ENCODE data around the gene HSD17B2. TPM values are rescaled to one million over a fixed set of nuclear protein-coding genes. Genes with fewer than 3 reads are reported as not detected.

The HSD17B2 gene
- total and polyA plus RNA-seq, 9 donors: 0.15 to 2.9 (median 0.56) TPM

DNA sequence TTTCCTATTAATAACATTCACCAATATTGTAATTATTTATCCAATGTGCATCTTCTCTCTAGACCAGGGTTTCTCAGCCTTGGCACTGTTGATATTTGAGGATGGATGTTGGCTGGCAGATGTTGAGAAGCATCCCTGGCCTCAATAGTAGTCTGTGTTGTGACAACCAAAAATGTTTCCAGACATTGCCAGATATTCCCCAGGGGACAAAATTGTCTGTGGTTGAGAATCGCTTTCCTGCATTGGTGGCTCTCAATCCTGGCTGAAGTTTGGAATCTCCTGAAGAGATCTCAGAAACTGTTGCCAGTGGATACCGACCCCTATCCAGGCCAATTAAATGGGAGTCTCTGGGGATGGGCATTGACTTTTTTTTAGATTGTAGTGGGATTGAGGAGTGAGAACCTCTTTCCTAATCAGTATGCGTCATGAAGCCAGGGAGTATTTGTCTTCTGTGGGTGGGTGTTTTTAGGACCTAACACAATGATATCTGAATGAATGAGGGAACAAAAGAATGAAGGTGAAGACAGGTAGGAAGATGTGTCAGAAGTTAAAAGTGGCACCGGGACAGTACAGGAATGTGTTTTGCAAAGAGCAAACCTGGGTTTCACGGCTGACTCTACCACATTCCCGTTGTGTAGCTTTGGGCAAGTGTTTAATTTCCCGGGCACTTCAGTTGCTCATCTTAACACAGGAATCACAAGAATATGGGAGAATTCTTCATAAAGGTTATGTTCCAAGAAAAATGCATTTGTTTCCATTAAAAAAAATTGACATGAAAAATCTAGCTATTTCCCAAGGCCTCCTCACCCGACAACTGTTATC, 24.3 kb downstream of the HSD17B2 start:
- 71% methylated on average over 5 of the region's 8 CpGs for WGBS (ENCODE audit: insufficient coverage)
- DNase-seq: no peak
- Histone ChIP-seq H3K36me3 (ENCODE audit: control insufficient read depth, insufficient read depth, low read length) (no peaks in the 10 kb centered on the region), H3K27me3 (ENCODE audit: control insufficient read depth, insufficient read depth, low read length) (peaks cover 4% of the 10 kb centered on the region), H3K9me3 (replicated peaks; ENCODE audit: control insufficient read depth, low read depth, low read length) (no peaks in the 10 kb centered on the region), H3K27ac (ENCODE audit: low read length) (no peak overlapping the region), H3K4me3 (ENCODE audit: low read length) (no peak overlapping the region), H3K4me1 (ENCODE audit: control insufficient read depth, insufficient read depth, low read length) (no peaks in the 10 kb centered on the region)

DNA sequence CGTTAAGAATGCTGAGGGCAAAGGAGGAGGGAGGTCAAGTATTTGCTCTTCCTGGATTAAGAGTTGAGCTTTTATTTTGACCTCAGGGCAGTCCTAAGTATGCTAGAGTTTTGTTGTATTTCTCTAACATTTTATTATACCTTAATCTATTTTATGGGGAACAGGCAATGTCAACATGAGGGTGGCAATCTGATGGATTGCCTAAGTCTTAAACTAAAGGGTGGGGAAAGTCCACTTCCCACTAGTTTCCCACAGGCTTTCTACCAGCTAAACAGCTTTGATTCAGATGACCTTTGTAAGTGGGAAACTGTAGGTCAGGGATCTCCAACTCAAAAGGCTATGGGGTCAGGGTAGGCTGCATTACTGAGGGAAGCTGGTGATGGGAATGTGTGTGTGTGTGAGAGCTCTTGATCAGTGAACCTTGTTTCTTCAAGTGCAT, 24.9 kb downstream of the HSD17B2 start:
- Histone ChIP-seq H3K27me3 (ENCODE audit: control insufficient read depth, insufficient read depth, low read length) (peaks cover 4% of the 10 kb centered on the region), H3K4me3 (ENCODE audit: low read length) (no peak overlapping the region), H3K9me3 (replicated peaks; ENCODE audit: control insufficient read depth, low read depth, low read length) (no peaks in the 10 kb centered on the region), H3K36me3 (ENCODE audit: control insufficient read depth, insufficient read depth, low read length) (no peaks in the 10 kb centered on the region), H3K27ac (ENCODE audit: low read length) (no peak overlapping the region), H3K4me1 (ENCODE audit: control insufficient read depth, insufficient read depth, low read length) (no peaks in the 10 kb centered on the region)
- WGBS (ENCODE audit: insufficient coverage): no CpG with 5 or more reads among the region's 1 CpG
- no peak for DNase-seq

GRCh38 chr16:82061861-82062525, 26.9 kb downstream of the HSD17B2 start:
- H3K9me3 ChIP-seq (replicated peaks; ENCODE audit: control insufficient read depth, low read depth, low read length): no peaks in the 10 kb centered on the region
- H3K27ac ChIP-seq (ENCODE audit: low read length): no peak overlapping the region
- no peak for DNase-seq
- no peaks in the 10 kb centered on the region for H3K4me1 ChIP-seq (ENCODE audit: control insufficient read depth, insufficient read depth, low read length)
- H3K36me3 ChIP-seq (ENCODE audit: control insufficient read depth, insufficient read depth, low read length): no peaks in the 10 kb centered on the region
- no peak overlapping the region for H3K4me3 ChIP-seq (ENCODE audit: low read length)
- peaks cover 4% of the 10 kb centered on the region for H3K27me3 ChIP-seq (ENCODE audit: control insufficient read depth, insufficient read depth, low read length)
- WGBS (ENCODE audit: insufficient coverage): 51% methylated on average over 4 of the region's 5 CpGs

DNA sequence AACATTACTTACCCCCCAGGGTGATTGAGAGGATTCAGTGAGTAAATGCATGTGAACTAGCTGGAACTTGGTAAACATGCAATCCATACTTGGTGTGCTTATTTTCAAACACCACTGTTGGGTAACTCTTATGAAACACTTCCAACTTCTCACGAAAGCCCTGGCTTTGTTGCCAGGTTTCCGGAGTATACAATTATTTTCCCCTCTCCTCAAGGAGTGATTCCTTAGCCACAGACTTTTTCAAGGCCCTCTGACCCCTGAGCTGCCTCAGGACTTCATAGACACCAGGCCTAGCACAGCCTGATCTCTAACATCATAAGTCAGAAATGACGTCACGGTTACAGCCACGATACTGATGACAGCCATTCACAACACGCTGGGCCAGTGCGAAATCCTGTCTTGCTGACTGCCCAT, 27.6 kb downstream of the HSD17B2 start:
- Histone ChIP-seq H3K27ac (ENCODE audit: low read length) (no peak overlapping the region), H3K36me3 (ENCODE audit: control insufficient read depth, insufficient read depth, low read length) (no peaks in the 10 kb centered on the region), H3K4me1 (ENCODE audit: control insufficient read depth, insufficient read depth, low read length) (no peaks in the 10 kb centered on the region), H3K9me3 (replicated peaks; ENCODE audit: control insufficient read depth, low read depth, low read length) (no peaks in the 10 kb centered on the region), H3K4me3 (ENCODE audit: low read length) (no peak overlapping the region), H3K27me3 (ENCODE audit: control insufficient read depth, insufficient read depth, low read length) (peaks cover 4% of the 10 kb centered on the region)
- WGBS (ENCODE audit: insufficient coverage): 72% methylated on average over 7 of the region's 7 CpGs
- no peak for DNase-seq

DNA sequence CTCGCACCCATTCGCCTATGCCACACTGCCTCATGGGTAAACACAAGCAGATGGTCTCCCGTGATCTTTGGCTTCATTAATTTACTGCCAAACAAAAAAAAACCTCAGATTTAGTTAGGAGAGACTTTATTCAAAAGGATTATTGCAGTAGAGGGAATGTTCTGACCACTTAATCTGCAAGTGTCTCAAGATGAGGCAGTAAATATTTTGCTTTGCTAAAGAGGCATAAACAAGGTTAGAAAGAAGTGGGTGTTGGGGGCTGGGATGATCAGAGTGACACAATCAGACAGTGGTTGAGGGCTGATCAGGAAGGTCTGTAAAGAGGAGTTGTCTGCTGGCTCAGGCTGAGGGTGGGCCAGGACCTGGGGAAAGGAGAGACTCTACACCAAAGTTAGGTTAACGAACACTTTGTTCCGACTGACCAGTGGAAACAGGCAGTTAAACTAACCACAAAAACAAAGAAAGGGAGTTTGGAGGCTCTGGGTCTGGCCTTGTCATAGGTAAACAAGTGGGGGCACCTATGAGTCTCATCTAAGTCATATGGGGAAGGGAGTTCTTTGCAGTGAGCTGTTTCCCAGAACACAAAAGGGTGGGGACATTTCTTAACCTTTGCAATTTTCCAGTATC, 28.5 kb downstream of the HSD17B2 start:
- no peak overlapping the region for H3K4me3 ChIP-seq (ENCODE audit: low read length)
- H3K36me3 ChIP-seq (ENCODE audit: control insufficient read depth, insufficient read depth, low read length): no peaks in the 10 kb centered on the region
- no peak for DNase-seq
- no peaks in the 10 kb centered on the region for H3K9me3 ChIP-seq (replicated peaks; ENCODE audit: control insufficient read depth, low read depth, low read length)
- peaks cover 4% of the 10 kb centered on the region for H3K27me3 ChIP-seq (ENCODE audit: control insufficient read depth, insufficient read depth, low read length)
- no peak overlapping the region for H3K27ac ChIP-seq (ENCODE audit: low read length)
- H3K4me1 ChIP-seq (ENCODE audit: control insufficient read depth, insufficient read depth, low read length): no peaks in the 10 kb centered on the region
- WGBS (ENCODE audit: insufficient coverage): no CpG with 5 or more reads among the region's 5 CpGs

DNA sequence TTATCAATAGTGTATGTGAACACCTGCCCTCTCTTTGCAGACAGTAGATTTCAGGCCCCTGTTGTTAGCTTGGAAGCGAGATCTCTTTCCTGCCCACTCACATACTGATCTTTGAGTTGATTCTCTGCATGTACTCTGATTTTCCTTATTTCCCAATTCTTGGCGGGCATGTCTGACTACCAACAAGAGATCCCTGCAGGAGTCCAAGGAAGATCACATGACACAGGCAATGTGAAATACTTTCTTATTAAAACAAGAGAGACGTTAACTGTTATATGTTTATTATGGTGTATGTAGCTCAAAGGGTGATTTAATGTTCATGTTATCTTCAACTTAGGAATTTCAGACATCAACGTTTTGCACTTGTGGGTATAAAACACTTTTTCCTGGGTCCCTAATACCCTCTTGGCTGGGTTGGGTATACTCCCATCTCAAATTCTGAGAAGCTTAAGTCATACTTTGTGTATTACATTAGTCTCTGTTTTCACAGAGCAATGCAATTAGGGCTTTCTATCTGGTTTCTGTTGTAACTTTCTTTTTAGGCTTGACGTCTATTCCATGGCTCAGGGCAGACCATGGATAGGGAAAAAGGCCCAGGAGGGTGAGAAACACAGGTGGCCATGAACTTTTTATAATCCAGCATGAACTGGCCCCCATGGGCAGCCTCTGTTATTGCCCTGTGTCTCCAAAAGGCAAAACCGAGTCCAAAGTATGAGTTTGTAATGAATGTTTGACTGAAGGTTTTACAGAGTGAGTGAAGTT, 32.2 kb downstream of the HSD17B2 start:
- 60% methylated on average over 1 of the region's 6 CpGs for WGBS (ENCODE audit: insufficient coverage)
- Histone ChIP-seq H3K36me3 (ENCODE audit: control insufficient read depth, insufficient read depth, low read length) (no peaks in the 10 kb centered on the region), H3K9me3 (replicated peaks; ENCODE audit: control insufficient read depth, low read depth, low read length) (no peaks in the 10 kb centered on the region), H3K4me3 (ENCODE audit: low read length) (no peak overlapping the region), H3K4me1 (ENCODE audit: control insufficient read depth, insufficient read depth, low read length) (no peaks in the 10 kb centered on the region), H3K27ac (ENCODE audit: low read length) (no peak overlapping the region), H3K27me3 (ENCODE audit: control insufficient read depth, insufficient read depth, low read length) (peaks cover 4% of the 10 kb centered on the region)
- no peak for DNase-seq

GRCh38 chr16:82067804-82068325, 32.8 kb downstream of the HSD17B2 start:
- Histone ChIP-seq H3K27me3 (ENCODE audit: control insufficient read depth, insufficient read depth, low read length) (peaks cover 4% of the 10 kb centered on the region), H3K9me3 (replicated peaks; ENCODE audit: control insufficient read depth, low read depth, low read length) (no peaks in the 10 kb centered on the region), H3K36me3 (ENCODE audit: control insufficient read depth, insufficient read depth, low read length) (no peaks in the 10 kb centered on the region), H3K27ac (ENCODE audit: low read length) (no peak overlapping the region), H3K4me3 (ENCODE audit: low read length) (no peak overlapping the region), H3K4me1 (ENCODE audit: control insufficient read depth, insufficient read depth, low read length) (no peaks in the 10 kb centered on the region)
- 92% methylated on average over 9 of the region's 10 CpGs for WGBS (ENCODE audit: insufficient coverage)
- no peak for DNase-seq

GRCh38 chr16:82070656-82071369, 35.8 kb downstream of the HSD17B2 start:
- no peaks in the 10 kb centered on the region for H3K9me3 ChIP-seq (replicated peaks; ENCODE audit: control insufficient read depth, low read depth, low read length)
- WGBS (ENCODE audit: insufficient coverage): no CpG with 5 or more reads among the region's 4 CpGs
- peaks cover 4% of the 10 kb centered on the region for H3K27me3 ChIP-seq (ENCODE audit: control insufficient read depth, insufficient read depth, low read length)

GRCh38 chr16:82071421-82071820, 36.4 kb downstream of the HSD17B2 start:
- H3K27ac ChIP-seq (ENCODE audit: low read length): no peak overlapping the region
- peaks cover 4% of the 10 kb centered on the region for H3K27me3 ChIP-seq (ENCODE audit: control insufficient read depth, insufficient read depth, low read length)
- H3K4me3 ChIP-seq (ENCODE audit: low read length): no peak overlapping the region
- H3K36me3 ChIP-seq (ENCODE audit: control insufficient read depth, insufficient read depth, low read length): no peaks in the 10 kb centered on the region
- WGBS (ENCODE audit: insufficient coverage): 68% methylated on average over 2 of the region's 4 CpGs
- DNase-seq: no peak
- no peaks in the 10 kb centered on the region for H3K4me1 ChIP-seq (ENCODE audit: control insufficient read depth, insufficient read depth, low read length)
- H3K9me3 ChIP-seq (replicated peaks; ENCODE audit: control insufficient read depth, low read depth, low read length): no peaks in the 10 kb centered on the region

More at GRCh38 chr16:82070656-82071369, 35.8 kb downstream of the HSD17B2 start:
- DNase-seq: no peak
- Histone ChIP-seq H3K27ac (ENCODE audit: low read length) (no peak overlapping the region), H3K4me3 (ENCODE audit: low read length) (no peak overlapping the region), H3K4me1 (ENCODE audit: control insufficient read depth, insufficient read depth, low read length) (no peaks in the 10 kb centered on the region), H3K36me3 (ENCODE audit: control insufficient read depth, insufficient read depth, low read length) (no peaks in the 10 kb centered on the region)

Data from muscle of leg (tissue), 11 donors.